Stomach (tissue), 4 donors: ENCODE data around the gene SRPX2.

Experiments used
- POLR2AphosphoS5 ChIP-seq, 3 donors: sonication (generic); formaldehyde crosslinking; IDR thresholded peaks; one replicate each; pipeline ENCODE4 v1.6.1; 2016; ENCODE audit warnings: antibody characterized with exemption in 3 of 3
- TF ChIP-seq, protein P1 (sequence below), 7 experiments: fragments of 450-650 bp in 4 of 7; fragments of 200-600 bp in 3 of 7; sonication (generic) in 3 of 7; IDR thresholded peaks; one replicate each; pipeline ENCODE4 v1.5.1; 2016 to 2019; ENCODE audit warnings: antibody characterized with exemption in 7 of 7, control low read depth in 2 of 7, mild to moderate bottlenecking in 1 of 7

DNA sequence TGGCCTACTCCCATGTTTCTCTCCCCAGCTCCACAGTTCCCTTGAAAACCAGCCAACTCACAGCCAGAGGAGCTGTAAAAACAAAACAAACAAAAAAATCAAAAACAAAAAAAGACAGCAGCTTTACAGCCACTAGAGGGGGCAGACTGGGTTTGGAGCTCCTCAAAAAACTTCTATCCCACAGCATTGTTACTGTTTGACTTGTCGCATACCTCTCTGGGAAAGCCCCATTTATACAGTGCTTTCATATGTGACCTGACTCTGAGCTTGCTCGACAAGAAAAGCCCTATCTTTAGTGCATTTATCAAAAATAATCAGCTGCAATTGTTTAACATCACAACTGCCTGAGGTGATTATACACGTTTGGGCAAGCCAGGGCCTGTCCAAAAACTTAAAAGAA, 29.0 kb upstream of the SRPX2 start:
- TF ChIP-seq, protein P1, sequence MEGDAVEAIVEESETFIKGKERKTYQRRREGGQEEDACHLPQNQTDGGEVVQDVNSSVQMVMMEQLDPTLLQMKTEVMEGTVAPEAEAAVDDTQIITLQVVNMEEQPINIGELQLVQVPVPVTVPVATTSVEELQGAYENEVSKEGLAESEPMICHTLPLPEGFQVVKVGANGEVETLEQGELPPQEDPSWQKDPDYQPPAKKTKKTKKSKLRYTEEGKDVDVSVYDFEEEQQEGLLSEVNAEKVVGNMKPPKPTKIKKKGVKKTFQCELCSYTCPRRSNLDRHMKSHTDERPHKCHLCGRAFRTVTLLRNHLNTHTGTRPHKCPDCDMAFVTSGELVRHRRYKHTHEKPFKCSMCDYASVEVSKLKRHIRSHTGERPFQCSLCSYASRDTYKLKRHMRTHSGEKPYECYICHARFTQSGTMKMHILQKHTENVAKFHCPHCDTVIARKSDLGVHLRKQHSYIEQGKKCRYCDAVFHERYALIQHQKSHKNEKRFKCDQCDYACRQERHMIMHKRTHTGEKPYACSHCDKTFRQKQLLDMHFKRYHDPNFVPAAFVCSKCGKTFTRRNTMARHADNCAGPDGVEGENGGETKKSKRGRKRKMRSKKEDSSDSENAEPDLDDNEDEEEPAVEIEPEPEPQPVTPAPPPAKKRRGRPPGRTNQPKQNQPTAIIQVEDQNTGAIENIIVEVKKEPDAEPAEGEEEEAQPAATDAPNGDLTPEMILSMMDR (IDR thresholded peaks at IDR 0.05), result peak in 1 of 7 experiments; percentile 20
- TF ChIP-seq POLR2AphosphoS5 (IDR thresholded peaks at IDR 0.05), result no peak
